HG03558 (cell line): ENCODE measurements around the gene FAIM2.

Source experiments
- ATAC-seq: cut with Tn5 transposase; IDR thresholded peaks from one replicate; pipeline ENCODE4 v1.9.1; 2021; ENCODE audit warnings: moderate number of reproducible peaks; ENCODE audit not compliant: unreplicated experiment; ENCODE audit errors: extremely low read depth

Gene FAIM2

DNA sequence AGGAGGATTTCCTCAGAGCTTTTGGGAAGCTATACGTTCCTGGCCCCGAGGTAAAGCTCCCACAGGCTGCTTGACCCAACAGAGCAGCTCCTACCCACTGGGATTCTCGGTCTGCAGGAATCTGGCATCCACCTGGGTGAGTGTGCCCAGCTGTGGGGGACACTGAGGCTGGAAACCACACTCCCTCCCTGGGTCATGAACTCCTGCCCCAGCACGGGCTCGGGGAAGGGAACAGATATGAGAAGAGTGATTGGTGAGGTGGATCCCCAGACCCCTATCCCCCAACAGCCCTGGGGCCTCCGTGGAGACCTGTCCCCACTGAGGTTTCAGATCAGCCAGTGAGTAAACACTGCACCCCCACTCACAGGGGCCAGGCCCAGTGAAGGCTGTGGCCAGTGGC is 3.3 kb downstream of the FAIM2 start:
- no peak for ATAC-seq

- ATAC-seq = no peak
Observed at GRCh38 chr12:49899921-49900320, 3.8 kb downstream of the FAIM2 start.

DNA sequence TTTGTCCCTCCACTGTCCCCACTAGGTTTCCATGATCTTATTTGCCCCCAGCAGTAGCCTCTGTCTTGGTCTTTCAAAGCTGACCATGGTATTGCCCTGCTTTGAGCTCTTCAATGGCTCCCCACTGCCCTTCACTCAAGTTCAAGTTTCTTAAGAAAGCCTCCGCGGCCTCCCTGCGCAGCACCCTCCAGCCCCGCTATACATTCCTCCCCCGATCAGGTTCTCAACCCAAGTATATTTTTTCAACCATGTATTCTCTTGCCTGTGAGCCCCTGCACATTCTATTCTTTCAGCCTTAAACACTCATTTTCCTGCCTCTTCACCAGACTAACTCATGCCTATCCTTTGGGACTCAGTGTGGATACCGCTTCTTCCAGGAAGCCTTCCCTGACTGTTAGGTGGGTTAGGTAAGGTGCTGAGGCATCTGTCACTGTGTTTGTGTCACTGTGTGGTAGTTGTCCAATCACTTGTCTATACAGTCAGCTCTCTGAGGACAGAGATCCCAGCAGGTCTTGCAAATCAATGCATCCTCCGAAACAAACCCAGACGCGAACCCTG is 4.3 kb downstream of the FAIM2 start:
- no peak for ATAC-seq

DNA sequence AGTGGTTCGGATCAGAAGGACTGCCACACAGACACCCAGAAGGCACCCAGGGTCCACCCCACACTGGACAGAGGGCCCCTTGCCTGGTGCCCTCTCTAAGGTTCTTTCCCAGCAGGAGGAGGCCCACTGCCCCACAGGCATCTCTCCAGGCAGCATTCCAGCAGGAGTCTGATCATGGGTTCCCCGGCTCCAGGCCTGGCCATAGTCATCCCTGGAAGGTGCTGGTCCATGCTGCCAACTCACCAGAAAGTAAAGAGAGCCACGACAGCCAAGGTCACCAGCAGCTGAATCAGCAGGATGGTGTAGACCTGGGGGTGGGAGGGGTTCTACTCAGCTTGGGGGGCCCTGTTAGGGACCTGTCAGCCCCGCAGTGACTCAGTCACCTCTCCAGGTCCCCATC is 6.4 kb downstream of the FAIM2 start:
- no peak for ATAC-seq

- no peak for ATAC-seq
Observed at GRCh38 chr12:49895773-49896172, 7.9 kb downstream of the FAIM2 start.

DNA sequence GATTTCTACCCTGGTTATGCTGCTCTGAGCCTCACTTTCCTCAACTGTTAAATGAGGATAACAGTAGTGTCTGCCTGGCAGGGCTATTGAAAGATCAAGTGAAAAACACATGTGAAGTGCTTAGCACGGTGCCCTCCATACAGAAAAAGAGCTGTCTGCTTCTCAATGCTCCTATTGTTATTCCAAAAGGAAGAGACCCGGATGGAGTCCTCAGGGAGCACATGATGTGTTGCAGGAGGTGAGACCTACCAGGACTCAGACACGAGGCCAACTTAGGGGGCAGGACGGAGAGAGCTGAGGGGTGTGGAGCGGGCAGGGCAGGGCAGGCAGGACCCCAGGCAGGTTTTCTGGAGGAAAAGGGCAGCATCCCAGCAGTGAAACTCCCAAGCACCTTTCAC is 8.9 kb downstream of the FAIM2 start:
- ATAC-seq = no peak

- ATAC-seq = no peak
Observed at GRCh38 chr12:49893753-49894750, 9.6 kb downstream of the FAIM2 start.

DNA sequence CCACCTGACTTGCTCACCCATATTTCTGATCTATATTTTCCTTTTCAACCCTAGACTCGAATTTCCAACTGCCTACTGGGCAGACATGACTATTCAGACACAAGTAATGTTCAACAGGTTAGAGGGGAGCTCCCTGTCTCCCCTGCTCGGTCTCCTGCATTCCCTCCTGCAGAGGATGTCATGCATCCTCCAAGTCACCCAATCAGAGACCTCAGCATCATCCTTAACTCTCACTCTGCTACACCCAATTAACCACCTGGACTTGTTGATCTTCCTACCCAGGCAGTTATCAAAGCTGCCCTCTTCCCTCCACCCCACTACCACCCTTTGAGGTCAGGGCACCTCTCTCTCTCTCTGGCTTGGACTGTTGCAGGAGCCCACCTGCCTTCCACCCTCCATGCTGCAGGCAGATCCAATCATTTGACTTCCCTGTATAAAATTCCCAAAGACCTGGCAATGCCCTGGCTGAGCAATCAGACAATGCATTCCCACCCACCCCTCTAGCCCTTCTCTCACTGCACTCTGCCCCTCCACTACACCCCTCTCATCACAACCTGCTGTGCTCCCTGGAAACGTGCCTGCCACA is 10.9 kb downstream of the FAIM2 start:
- ATAC-seq = no peak

- no peak for ATAC-seq
Observed at GRCh38 chr12:49892084-49892731, 11.5 kb downstream of the FAIM2 start.

GRCh38 chr12:49891476-49891875 is 12.2 kb downstream of the FAIM2 start:
- no peak for ATAC-seq

DNA sequence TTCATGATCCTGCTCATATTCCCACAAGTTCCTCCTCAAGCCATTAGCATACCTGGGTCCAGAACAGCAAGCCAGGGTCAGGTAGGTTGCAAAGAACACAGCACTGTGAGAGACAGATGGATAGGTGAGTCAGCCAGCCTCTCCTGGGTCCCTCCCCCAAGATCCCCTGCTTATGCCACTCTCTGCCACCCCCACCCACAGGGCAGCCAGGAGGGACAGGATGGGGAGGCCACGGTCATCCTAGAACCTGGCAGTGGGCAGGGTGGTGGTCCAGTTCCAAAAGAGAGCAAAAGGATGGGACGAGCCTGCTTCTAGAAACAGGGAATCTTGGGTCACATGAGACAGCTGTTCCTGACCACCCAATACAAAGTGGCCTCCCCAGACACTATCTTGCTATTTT is 12.7 kb downstream of the FAIM2 start:
- no peak for ATAC-seq

- ATAC-seq = no peak
Observed at GRCh38 chr12:49890096-49890461, 13.6 kb downstream of the FAIM2 start.

GRCh38 chr12:49889361-49890095 is 14.2 kb downstream of the FAIM2 start:
- no peak for ATAC-seq

- no peak for ATAC-seq
Observed at GRCh38 chr12:49888461-49889151, 15.1 kb downstream of the FAIM2 start.

GRCh38 chr12:49887536-49888401 is 15.9 kb downstream of the FAIM2 start:
- ATAC-seq = no peak

GRCh38 chr12:49887091-49887490 is 16.6 kb downstream of the FAIM2 start:
- ATAC-seq = no peak

- no peak for ATAC-seq
Observed at GRCh38 chr12:49885663-49886461, 17.8 kb downstream of the FAIM2 start.

GRCh38 chr12:49885118-49885517 is 18.6 kb downstream of the FAIM2 start:
- no peak for ATAC-seq
